ENCODE measurements around the gene DPP9.

Gene DPP9

DNA sequence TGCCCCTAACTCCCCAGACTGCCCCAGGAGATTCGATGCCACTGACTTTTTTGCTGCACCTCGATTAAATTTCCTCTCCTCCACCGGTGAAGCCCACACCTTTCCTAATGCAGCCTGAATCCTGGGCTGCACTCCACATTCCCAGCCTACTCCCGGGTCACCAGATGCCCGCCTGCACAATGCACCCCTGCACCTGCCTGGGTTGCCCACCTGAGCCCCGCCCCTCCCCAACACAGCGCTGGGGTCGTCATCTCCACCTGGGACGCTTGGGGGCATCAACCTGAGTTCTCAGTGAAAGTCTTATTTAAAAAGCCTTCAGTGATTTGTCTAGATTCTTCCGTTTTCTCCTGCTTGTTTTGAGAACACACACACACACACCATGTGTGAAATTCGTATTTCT, 24.5 kb upstream of the DPP9 start:
- TF ChIP-seq, protein P1, sequence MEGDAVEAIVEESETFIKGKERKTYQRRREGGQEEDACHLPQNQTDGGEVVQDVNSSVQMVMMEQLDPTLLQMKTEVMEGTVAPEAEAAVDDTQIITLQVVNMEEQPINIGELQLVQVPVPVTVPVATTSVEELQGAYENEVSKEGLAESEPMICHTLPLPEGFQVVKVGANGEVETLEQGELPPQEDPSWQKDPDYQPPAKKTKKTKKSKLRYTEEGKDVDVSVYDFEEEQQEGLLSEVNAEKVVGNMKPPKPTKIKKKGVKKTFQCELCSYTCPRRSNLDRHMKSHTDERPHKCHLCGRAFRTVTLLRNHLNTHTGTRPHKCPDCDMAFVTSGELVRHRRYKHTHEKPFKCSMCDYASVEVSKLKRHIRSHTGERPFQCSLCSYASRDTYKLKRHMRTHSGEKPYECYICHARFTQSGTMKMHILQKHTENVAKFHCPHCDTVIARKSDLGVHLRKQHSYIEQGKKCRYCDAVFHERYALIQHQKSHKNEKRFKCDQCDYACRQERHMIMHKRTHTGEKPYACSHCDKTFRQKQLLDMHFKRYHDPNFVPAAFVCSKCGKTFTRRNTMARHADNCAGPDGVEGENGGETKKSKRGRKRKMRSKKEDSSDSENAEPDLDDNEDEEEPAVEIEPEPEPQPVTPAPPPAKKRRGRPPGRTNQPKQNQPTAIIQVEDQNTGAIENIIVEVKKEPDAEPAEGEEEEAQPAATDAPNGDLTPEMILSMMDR (IDR thresholded peaks at IDR 0.05) = no peak

GRCh38 chr19:4745986-4746385, 22.3 kb upstream of the DPP9 start:
- TF ChIP-seq, protein P1 (IDR thresholded peaks at IDR 0.05) = no peak

- TF ChIP-seq, protein P1 (IDR thresholded peaks at IDR 0.05) = no peak
Observed at GRCh38 chr19:4744451-4745174, 21.0 kb upstream of the DPP9 start.

DNA sequence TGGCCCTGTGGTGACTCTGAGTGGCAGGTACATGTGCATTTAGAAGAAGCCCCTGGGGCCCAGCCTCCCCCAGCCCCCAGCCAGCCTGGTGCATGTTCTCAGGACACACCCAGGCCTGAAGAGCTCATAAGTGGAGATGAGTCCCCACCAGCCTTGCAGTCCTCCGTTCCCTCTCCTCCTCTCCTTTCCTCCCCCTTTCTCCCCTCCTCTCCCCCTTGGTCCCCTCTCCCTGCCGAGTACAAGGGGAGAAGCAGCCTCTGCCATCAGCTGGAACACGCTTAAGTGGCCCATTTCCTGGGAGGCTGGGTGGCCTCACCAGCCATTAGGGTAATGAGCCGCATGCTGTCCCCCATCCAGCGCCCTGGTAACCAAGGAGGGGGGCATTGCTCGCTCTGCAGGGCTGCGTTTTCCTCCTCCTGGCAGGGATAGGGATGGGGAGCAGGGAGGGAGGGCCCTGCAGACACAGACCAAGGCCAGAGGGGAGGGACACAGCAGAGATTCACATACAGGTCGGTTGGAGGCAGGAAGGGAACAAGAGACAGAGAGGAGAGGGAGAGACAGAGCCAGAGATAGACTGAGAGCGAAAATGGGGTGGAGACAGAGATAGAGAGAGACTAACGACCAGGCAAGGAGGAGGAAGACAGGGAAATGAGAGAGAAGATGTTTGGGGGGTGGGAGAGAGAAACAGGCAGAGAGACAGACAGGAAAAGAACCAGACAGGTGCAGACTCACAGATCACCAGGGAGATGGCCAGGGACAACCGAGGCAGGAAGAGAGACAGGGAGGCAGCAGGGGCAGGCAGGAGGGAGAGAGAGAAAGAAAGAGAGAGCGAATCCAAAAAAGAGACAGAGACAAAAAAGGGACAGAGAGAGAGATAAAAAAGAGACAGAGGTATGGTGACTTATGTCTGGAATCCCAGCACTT, 19.3 kb upstream of the DPP9 start:
- TF ChIP-seq, protein P1 (IDR thresholded peaks at IDR 0.05) = no peak

- TF ChIP-seq, protein P1 (IDR thresholded peaks at IDR 0.05) = no peak
Observed at GRCh38 chr19:4740092-4740491, 16.4 kb upstream of the DPP9 start.

GRCh38 chr19:4738734-4739133, 15.1 kb upstream of the DPP9 start:
- TF ChIP-seq, protein P1 (IDR thresholded peaks at IDR 0.05) = no peak

- TF ChIP-seq, protein P1 (IDR thresholded peaks at IDR 0.05) = no peak
Observed at GRCh38 chr19:4737955-4738600, 14.4 kb upstream of the DPP9 start.

All from LNCAP (cell line).